ENCODE results near the gene NFE2L3.
A peak's percentile ranks its signal among the peaks of the same experiment; 100 is the strongest.
"Not testable (repeated sequence)": the region's sequence is repeated elsewhere in the genome, so short reads cannot be mapped to it uniquely, and the experiment has no call there.

NFE2L3 gene
- 8.8 to 193 (median 16.1) reads per million in 18 experiments for total RNA-seq

DNA sequence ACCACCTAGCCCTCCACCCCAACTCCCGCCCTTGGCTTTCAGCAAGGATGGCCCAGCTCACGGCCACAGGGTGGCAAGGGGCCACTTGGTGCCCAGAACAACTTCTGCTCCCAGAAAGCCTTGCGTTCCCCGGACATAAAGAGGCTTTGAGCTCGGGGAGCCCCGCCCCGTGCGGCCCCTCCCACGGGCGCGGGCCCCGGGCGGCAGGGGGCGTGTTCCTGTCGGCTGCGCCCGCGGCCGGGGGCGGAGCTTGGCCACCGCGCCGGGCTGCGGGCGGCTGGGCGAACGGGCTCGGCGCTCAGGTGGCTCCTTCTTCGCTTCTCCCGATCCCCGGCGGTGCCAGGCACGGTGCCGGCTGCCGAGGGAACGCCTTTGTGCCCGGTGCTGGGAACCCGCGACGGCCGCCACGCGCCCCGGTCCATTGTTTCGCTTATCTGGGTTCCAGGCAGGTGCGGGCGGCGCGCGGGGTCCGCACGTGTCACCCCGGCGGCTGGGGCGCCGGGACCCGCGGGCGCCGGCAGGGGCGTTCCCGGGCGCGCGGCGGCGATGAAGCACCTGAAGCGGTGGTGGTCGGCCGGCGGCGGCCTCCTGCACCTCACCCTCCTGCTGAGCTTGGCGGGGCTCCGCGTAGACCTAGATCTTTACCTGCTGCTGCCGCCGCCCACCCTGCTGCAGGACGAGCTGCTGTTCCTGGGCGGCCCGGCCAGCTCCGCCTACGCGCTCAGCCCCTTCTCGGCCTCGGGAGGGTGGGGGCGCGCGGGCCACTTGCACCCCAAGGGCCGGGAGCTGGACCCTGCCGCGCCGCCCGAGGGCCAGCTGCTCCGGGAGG, at the start of gene NFE2L3:
TSS of gene NFE2L3 (plus strand) at position 246 of the 829 bp plus-strand sequence. CDS start at position 547, 301 bp downstream.
- peak; percentile 89 to 90 for DNase-seq

DNA sequence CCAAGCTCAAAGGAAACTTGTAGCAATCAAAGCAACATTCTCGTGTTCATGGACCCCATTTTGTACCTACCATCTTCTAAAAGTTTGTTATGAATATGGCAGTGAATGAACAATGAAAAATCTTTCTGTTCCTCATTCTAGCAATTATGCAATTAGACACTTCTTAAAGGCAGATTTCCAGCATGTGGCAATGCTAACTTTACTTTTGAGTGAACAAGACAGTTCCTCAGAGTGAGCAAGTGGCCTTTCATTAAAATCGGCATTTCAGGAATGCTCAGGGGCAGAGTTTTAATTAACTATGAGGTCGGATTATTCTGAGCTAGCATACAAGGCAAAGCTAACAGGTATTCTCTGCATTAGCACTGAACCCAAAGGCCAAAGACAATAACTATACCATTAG, 48.4 kb upstream of the NFE2L3 start:
- peak; percentile 53 to 90 for DNase-seq

GRCh38 chr7:26105236-26105635, 46.8 kb upstream of the NFE2L3 start:
- DNase-seq: peak; percentile 47 to 52

DNA sequence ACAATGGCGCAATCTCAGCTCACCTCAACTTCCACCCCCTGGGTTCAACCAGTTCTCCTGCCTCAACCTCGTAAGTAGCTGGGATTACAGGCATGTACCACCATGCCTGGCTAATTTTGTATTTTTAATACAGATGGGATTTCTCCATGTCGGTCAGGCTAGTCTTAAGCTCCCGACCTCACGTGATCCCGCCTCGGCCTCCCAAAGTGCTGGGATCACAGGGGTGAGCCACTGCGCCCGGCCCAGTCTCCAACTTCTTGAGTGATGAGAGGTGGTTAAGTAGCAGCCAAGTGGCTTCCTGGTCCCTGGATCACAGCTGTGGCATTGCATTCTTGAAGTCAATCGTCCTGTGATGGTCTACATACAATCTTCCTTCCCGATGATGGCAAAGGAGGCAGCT, 46.1 kb upstream of the NFE2L3 start:
- no peak for DNase-seq

DNA sequence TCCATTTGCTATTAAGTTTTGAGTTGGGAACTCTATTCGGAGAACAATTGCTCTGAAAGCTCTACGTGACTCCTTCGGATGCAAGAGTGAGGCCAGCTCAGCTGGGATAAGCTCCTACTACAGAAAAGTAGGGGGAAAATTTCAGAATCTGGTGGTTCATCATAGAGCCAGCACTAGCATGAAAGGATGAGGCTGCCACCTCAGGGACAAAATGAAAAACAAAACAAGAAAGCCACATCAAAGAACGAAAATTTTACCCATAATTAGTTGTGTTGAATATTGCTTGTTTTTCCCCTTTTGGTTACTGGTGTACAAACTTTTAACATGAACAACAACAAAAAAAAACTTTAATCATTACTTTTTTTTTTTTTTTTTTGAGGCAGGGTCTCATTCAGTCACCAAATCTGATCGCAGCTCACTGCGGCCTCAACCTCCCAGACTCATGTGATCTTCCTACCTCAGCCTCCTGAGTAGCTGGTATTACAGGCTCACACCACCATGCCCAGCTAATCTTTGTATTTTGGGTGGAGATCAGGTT, 39.7 kb upstream of the NFE2L3 start:
- DNase-seq: no peak

DNA sequence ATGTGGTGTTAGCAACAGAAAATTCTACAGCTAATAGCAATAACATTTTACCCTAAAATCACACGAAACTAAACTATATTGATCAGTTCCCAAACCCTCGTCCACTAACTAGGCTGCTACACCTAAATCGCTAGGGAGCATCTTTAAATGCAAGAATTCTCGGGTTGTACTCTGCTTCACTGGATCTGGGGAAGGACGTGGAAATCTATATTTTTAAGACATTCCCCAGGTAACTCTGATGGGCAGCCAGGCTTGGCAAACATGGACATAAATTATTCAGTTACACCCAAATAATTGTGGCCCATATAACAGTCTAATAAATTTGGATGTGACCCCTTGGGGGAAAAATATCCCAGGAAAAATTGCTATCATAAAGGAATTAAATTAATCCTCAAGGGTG, 36.3 kb upstream of the NFE2L3 start:
- no peak for DNase-seq

GRCh38 chr7:26117142-26117807, 34.7 kb upstream of the NFE2L3 start:
- no peak for DNase-seq

DNA sequence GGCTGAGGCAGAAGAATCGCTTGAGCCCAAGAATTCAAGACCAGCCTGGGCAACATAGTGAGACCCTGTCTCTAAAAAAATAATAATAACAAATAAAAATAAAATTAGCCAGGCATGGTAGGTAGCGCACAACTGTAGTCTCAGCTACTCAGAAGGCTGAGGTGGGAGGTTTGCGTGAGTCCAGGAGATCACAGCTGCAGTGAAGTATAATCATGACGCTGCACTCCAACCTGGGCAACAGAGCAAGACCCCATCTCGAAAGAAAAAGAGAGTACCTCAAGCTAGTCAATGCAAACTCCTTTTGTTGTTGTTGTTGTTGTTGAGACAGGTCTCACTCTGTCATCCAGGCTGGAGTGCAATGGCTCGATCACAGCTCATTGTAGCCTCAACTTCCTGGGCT, 34.0 kb upstream of the NFE2L3 start:
- DNase-seq: no peak

DNA sequence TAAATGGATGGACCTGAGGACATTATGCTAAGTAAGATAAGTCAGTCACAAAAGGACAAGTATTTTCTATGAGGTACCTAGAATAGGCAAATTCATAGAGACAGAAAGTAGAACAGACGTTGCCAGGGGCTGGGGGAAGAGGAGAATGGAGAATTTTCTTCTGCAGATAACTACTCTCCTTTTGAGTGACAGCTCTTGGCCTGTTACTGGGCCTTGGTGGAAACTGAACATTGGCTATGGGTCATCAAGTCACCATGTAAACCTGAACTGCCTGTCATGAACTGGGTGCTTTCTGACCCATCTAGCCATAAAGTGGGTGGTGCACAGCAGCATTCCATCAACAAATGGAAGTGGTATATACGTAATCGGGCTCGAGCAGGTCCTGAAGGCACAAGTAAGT, 29.3 kb upstream of the NFE2L3 start:
- no peak for DNase-seq

DNA sequence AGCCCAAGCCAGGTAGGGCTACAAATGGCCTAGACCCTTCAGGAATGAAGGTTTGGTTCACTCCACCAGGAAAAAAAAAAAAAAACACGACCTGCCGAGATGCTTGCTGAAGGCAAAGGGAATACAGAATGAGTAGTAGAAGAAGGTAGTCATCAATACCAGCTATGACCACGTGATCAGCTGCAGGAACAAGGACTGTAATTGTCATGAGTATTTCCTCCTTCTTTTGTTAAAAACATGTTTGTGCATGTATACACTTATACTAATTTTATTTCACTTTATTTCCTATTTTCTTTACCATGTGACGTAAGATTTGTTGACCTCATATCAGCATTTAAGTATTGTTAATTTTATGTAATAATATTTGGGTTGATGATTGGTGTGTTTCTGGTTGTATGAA, 27.2 kb upstream of the NFE2L3 start:
- DNase-seq: not testable (repeated sequence)

- no peak for DNase-seq
Observed at GRCh38 chr7:26127411-26127810, 24.6 kb upstream of the NFE2L3 start.

DNA sequence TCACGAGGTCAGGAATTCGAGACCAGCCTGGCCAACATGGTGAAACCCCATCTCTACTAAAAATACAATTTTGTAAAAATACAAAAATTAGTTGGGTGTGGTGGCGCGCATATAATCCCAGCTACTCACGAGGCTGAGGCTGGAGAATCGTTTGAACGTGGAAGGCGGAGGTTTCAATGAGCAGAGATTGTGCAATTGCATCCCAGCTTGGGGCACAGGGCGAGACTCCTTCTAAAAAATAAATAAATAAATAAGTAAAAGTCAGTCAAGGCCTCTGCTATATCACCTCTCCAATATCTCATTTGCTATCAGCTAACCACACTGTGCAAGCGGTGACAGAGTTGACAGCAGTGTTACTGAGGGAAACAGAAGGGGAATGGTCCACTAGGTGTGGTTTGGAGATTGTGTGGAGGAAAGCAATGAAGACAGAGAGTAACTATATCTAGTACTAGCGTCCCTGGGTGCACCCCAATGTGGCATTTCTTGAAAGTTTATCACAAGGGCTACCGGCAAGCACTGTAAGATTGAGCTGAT, 20.9 kb upstream of the NFE2L3 start:
- no peak for DNase-seq

DNA sequence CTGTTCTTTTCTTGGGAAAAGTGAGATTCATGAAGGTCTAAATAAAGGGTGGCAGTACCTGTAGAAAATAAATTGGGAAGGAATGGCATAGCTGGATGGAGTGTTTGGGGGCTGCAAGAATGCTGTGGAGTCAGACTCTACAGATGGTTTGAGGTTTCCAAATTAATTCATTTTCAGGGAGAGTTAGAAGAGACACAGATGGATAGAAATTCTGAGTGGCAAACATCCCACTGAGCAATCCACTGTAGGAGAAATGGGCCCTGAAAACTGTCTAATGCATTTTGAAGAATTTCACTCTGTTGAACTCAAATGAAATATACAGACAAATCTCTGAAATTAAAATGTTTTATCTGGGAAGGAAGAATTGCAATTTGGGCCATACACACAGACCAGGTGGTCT, 16.9 kb upstream of the NFE2L3 start:
- DNase-seq: no peak

GRCh38 chr7:26135551-26135950, 16.4 kb upstream of the NFE2L3 start:
- no peak for DNase-seq

DNA sequence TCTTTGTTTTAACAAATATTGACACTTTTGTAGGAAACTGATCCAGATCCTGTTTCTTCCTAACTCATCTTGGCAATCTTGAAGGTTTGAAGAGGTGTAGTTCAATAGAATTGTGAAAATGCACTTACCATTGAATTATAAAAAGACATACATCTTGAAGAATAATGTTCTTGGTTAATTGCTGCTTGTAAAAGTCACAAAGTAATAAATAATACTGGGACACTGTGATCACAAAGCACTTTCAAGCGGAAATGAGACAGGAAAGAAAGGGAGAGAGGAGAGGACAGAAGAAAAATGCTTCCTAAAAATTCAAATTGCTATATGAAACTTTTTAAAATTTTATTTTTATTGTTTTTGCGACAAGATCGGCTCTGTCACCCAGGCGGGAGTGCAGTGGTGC, 15.2 kb upstream of the NFE2L3 start:
- no peak for DNase-seq

GRCh38 chr7:26140380-26140779, 11.6 kb upstream of the NFE2L3 start:
- no peak for DNase-seq

GRCh38 chr7:26141077-26141476, 10.9 kb upstream of the NFE2L3 start:
- peak; percentile 78 to 91 for DNase-seq

DNA sequence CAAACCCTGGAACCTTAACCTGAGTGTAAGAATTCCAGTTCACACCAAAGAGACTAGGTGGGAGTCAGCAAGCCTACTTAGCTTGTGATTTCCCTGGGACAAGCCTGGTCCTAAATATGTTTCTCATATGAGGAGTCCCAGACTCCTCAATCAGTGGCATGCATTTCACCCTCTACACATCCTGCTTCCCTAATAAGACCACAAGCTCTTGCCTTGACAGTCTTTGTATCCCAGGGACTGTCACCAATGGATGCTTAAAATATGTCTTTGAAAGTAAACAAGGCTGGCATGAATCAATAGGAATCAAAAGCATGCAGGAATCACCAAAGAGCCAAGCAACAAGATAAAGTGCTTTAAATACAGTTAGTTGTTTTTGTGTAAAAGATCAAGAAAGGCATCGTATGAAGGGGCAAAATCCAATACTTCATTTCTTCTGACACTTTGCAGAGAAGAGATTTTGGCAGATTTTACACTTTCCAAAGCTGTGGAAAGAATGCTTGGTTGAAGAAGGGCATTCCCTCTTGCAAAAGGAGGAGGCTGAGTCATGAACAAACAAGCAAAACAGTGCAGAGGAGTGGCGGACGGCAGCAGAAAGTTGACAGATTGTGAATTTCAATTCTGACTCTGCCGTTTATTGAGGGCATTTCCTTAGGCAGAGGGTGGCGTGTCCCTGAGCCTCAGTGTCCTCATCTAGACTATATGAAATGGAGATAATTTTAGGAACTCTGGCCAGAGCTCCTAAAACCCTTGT, 8.5 kb upstream of the NFE2L3 start:
- peak; percentile 33 to 58 for DNase-seq

DNA sequence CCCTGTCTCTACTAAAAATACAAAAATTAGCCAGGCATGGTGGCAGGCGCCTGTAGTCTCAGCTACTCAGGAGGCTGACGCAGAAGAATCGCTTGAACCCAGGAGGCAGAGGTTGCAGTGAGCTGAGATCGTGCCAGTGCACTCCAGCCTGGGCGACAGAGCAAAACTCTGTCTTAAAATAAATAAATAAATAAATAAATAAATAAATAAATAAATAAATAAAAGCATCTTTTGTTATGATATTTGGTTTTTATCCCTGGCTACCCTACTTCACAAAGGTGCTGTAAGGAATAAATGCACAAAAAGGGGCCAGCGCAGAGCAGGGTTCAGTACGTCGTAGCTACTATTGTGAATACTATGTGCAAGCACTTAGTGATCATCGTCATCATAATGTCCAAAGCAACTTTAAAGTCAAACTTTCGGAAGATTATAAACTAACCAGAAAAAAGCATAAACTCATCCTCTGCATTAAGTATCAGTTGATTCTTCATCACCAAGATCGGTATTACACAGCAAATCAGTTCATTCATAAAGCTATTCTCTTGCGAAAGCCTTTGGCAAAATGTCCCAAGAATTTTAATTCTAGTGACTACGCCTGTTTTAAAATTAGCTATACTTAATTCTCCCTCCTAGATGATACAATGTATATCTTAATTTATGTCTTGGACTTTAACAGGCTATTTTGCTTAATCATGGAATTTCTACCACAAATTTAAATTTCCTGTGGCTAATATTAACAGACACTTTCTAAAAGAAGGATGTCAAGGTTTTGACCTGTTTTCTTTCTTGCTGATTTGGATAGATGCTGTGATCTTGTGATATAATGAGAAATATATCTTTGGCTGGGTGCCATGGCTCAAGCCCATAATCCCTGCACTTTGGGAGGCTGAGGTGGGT, 7.6 kb upstream of the NFE2L3 start:
- DNase-seq: peak in 1 of 2 donors; percentile 16

DNA sequence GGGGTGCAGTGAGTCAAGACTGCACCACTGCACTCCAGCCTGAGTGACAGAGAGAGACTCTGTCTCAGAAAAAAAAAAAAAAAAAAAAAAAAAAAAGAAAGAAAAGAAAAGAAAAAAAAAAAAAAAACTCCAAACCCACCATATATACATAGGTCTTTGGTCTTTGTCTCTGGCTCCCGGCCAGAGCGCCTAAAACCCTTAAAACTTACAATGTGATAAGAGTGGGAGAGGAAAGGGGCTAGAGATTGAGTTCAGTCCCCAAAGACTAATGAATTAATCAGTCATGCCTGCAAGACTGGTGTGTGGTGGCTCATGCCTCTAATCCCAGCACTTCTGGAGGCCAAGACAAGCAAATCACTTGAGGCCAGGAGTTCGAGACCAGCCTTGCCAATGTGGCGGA, 6.8 kb upstream of the NFE2L3 start:
- DNase-seq: no peak

- DNase-seq: no peak
Observed at GRCh38 chr7:26147030-26147429, 5.0 kb upstream of the NFE2L3 start.

All from inflammatory macrophage (primary cell).